Natural killer cell (primary cell): Measurements from ENCODE around the gene DNAJC13. TPM values are rescaled to one million over a fixed set of nuclear protein-coding genes. Genes with fewer than 3 reads are reported as not detected.

ENCODE experiments used
- ATAC-seq, 3 donors: fragments of 150-1000 bp in 2 of 3; fragments of 200-7000 bp in 1 of 3; cut with Tn5 transposase; 1 replicate in 1 of 3; 2 replicates in 2 of 3; pipeline ENCODE4 v1.10.0; 2021; ENCODE audit warnings: mild to moderate bottlenecking in 2 of 3, moderate library complexity in 2 of 3
- DNase-seq, 2 donors: peaks; one replicate each; pipeline versions ENCODE4 v3.0.0 to v3.0.0-alpha.2; 2013 to 2021; ENCODE audit warnings: mixed read lengths in 1 of 2
- H3K27ac ChIP-seq: one replicate; pipeline ENCODE4 v1.5.1; 2013; ENCODE audit warnings: mild to moderate bottlenecking, low read length
- H3K27me3 ChIP-seq: one replicate; pipeline ENCODE4 v1.6.1; 2013; ENCODE audit warnings: low read length; ENCODE audit not compliant: control insufficient read depth, insufficient read depth
- H3K36me3 ChIP-seq: one replicate; pipeline ENCODE4 v1.6.1; 2013; ENCODE audit warnings: low read length; ENCODE audit not compliant: control insufficient read depth, insufficient read depth
- H3K4me1 ChIP-seq: one replicate; pipeline ENCODE4 v1.6.1; 2013; ENCODE audit warnings: low read length; ENCODE audit not compliant: control insufficient read depth, insufficient read depth
- H3K4me3 ChIP-seq: one replicate; pipeline ENCODE4 v1.5.1; 2013; ENCODE audit warnings: low read length
- H3K9me3 ChIP-seq: one replicate; pipeline ENCODE4 v1.6.1; 2013; ENCODE audit warnings: low read length; ENCODE audit not compliant: control insufficient read depth, insufficient read depth
- H3K27ac Mint-ChIP-seq, 2 donors: one replicate each; pipeline ENCODE4 v1.8.0; 2022; ENCODE audit warnings: mild to moderate bottlenecking in 2 of 2, mixed read lengths in 2 of 2, moderate library complexity in 1 of 2
- H3K27me3 Mint-ChIP-seq, 2 donors: one replicate each; pipeline ENCODE4 v1.8.0; 2022; ENCODE audit warnings: low read depth in 2 of 2, mixed read lengths in 2 of 2
- H3K36me3 Mint-ChIP-seq: one replicate; pipeline ENCODE4 v1.8.0; 2022; ENCODE audit warnings: mixed read lengths
- H3K4me1 Mint-ChIP-seq, 2 donors: one replicate each; pipeline ENCODE4 v1.8.0; 2022; ENCODE audit warnings: mixed read lengths in 2 of 2
- H3K4me3 Mint-ChIP-seq: one replicate; pipeline ENCODE4 v1.8.0; 2022; ENCODE audit warnings: mild to moderate bottlenecking, moderate library complexity, mixed read lengths
- H3K9me3 Mint-ChIP-seq, 2 donors: one replicate each; pipeline ENCODE4 v1.8.0; 2022; ENCODE audit warnings: mixed read lengths in 2 of 2
- CTCF ChIP-seq: fragments of 200-600 bp; IDR thresholded peaks from one replicate; pipeline ENCODE4 v1.8.0; 2022; ENCODE audit warnings: antibody characterized with exemption
- WGBS: methylation state at CpG from one replicate; pipeline ENCODE4 v1.1.7; 2013; ENCODE audit warnings: missing lambda C conversion rate; ENCODE audit not compliant: insufficient coverage; 5-methylcytosine and 5-hydroxymethylcytosine counted together
- intact Hi-C: fragments of 100-400 bp; cut with micrococcal nuclease; formaldehyde crosslinking; loops from one replicate; pipeline ENCODE4 v1.14.2; 2022
- total RNA-seq, 4 donors: library from RNA; stranded (reverse); fragments of 120-200 nt in 1 of 4; gene quantifications; one replicate each; pipeline versions ENCODE4 v1.2.3 to v1.2.4, GENCODE V29; 2013 to 2022

DNAJC13 gene
- total RNA-seq, 3 donors from 2014 or later (not counting 1 experiment from before 2014, with no cell fraction given), result 30.5 to 44.0 (median 42.9) TPM

DNA sequence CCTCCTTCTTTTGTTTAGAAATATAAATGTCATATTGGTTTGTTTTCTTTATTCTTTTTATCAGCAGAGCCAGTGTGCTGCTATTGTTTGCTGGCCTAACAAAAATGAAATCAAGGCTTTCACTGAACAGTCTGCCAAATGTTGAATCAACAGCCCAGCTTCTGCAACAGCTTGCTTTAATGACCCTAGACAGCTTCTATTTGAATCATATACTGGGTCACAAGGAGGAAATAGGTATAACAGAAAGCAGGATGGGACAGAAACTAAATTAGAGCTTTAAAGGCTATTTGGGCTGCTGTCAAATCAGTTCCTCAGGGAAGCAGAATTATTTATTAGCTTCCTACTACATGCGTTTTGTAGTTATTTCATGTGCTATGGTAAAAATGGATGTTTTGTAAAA, 12.1 kb upstream of the DNAJC13 start:
- no peak for TF ChIP-seq CTCF
- peaks cover 12 to 27% of the 10 kb centered on the region in 2 donors for H3K27me3 Mint-ChIP-seq
- ATAC-seq (no peak), DNase-seq (no peak)
- H3K4me1 Mint-ChIP-seq, result no peaks in the 10 kb centered on the region
- Histone ChIP-seq H3K27me3 (no peaks in the 10 kb centered on the region), H3K36me3 (no peaks in the 10 kb centered on the region), H3K4me1 (no peaks in the 10 kb centered on the region), H3K27ac (no peak overlapping the region), H3K9me3 (no peaks in the 10 kb centered on the region), H3K4me3 (no peak overlapping the region)
- no peaks in the 10 kb centered on the region for H3K9me3 Mint-ChIP-seq
- no peak overlapping the region for H3K27ac Mint-ChIP-seq
- no CpG with 5 or more reads among the region's 1 CpG for WGBS
- no peak overlapping the region for H3K4me3 Mint-ChIP-seq
- no peaks in the 10 kb centered on the region for H3K36me3 Mint-ChIP-seq
- intact Hi-C loops, result no loop called here

GRCh38 chr3:132405609-132406299, 11.5 kb upstream of the DNAJC13 start:
- Histone ChIP-seq H3K27me3 (no peaks in the 10 kb centered on the region), H3K36me3 (no peaks in the 10 kb centered on the region), H3K27ac (no peak overlapping the region), H3K4me1 (no peaks in the 10 kb centered on the region), H3K4me3 (no peak overlapping the region), H3K9me3 (no peaks in the 10 kb centered on the region)
- Mint-ChIP-seq H3K4me3 (no peak overlapping the region), H3K9me3 (no peaks in the 10 kb centered on the region), H3K27me3 (peaks cover 15 to 27% of the 10 kb centered on the region in 2 donors), H3K4me1 (no peaks in the 10 kb centered on the region), H3K27ac (no peak overlapping the region), H3K36me3 (no peaks in the 10 kb centered on the region)
- ATAC-seq, result no peak
- no peak for TF ChIP-seq CTCF
- DNase-seq, result no peak
- 90% methylated on average over 3 of the region's 4 CpGs for WGBS
- intact Hi-C loops, result no loop called here

- H3K9me3 Mint-ChIP-seq, result no peaks in the 10 kb centered on the region
- DNase-seq (no peak), ATAC-seq (no peak)
- Histone ChIP-seq H3K9me3 (no peaks in the 10 kb centered on the region), H3K27me3 (no peaks in the 10 kb centered on the region), H3K4me3 (no peak overlapping the region), H3K4me1 (no peaks in the 10 kb centered on the region), H3K27ac (no peak overlapping the region), H3K36me3 (no peaks in the 10 kb centered on the region)
- no peak for TF ChIP-seq CTCF
- no peaks in the 10 kb centered on the region for H3K36me3 Mint-ChIP-seq
- no peaks in the 10 kb centered on the region for H3K4me1 Mint-ChIP-seq
- no peak overlapping the region for H3K27ac Mint-ChIP-seq
- no peak overlapping the region for H3K4me3 Mint-ChIP-seq
- WGBS, result no CpG with 5 or more reads among the region's 2 CpGs
- intact Hi-C loops, result no loop called here
- peaks cover 12 to 28% of the 10 kb centered on the region in 2 donors for H3K27me3 Mint-ChIP-seq
Observed at GRCh38 chr3:132406587-132406986, 10.7 kb upstream of the DNAJC13 start.

DNA sequence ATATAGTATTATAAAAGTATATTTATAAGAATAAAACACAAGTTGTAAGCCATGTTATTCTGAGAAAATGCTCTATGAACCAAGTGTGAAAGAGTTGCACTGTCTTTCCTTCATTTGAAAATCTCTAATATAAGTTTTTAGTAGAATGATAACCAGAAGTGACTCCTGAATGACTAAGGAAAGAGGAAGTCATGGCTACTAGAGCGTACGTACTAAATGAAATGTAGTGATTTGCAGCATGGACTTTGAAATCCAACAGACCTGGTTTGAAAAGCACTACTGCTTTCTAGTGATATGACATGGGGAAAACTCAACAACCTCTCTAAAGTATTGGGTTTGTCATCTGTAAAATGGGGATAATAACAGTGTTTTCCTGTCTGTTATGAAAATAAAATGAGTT, 10.3 kb upstream of the DNAJC13 start:
- ATAC-seq (no peak), DNase-seq (no peak)
- Histone ChIP-seq H3K4me1 (no peaks in the 10 kb centered on the region), H3K4me3 (no peak overlapping the region), H3K36me3 (no peaks in the 10 kb centered on the region), H3K9me3 (no peaks in the 10 kb centered on the region), H3K27me3 (no peaks in the 10 kb centered on the region), H3K27ac (no peak overlapping the region)
- Mint-ChIP-seq H3K27ac (no peak overlapping the region), H3K27me3 (peaks cover 12 to 31% of the 10 kb centered on the region in 2 donors), H3K9me3 (no peaks in the 10 kb centered on the region), H3K36me3 (no peaks in the 10 kb centered on the region), H3K4me3 (no peak overlapping the region), H3K4me1 (no peaks in the 10 kb centered on the region)
- no peak for TF ChIP-seq CTCF
- intact Hi-C loops, result no loop called here
- 32% methylated on average over 2 of the region's 2 CpGs for WGBS
